ENCODE data around the gene TPTE. TPM values are rescaled to one million over a fixed set of nuclear protein-coding genes. Genes with fewer than 3 reads are reported as not detected.
"Not testable (repeated sequence)": the region's sequence is repeated elsewhere in the genome, so short reads cannot be mapped to it uniquely, and the experiment has no call there.

The TPTE gene
- total RNA-seq, 1 experiment from 2014 or later: not detected

- not testable (repeated sequence) for H3K4me1 ChIP-seq (replicated peaks); H3K9me3 ChIP-seq (replicated peaks); H3K27me3 ChIP-seq (replicated peaks); DNase-seq (ENCODE audit: low read depth in 1 of 2, low spot score in 2 of 2); H3K4me3 ChIP-seq; H3K27ac ChIP-seq; H3K36me3 ChIP-seq
These were observed 116.8 kb downstream of the TPTE start for GRCh38 chr21:10638144-10638543.

- no peak for DNase-seq (ENCODE audit: low read depth in 1 of 2, low spot score in 2 of 2)
- Histone ChIP-seq H3K36me3 (no peaks in the 10 kb centered on the region), H3K27me3 (replicated peaks) (no peaks in the 10 kb centered on the region), H3K27ac (no peak overlapping the region), H3K4me1 (replicated peaks) (no peaks in the 10 kb centered on the region), H3K9me3 (replicated peaks) (peaks cover 5% of the 10 kb centered on the region; the same call in 1 of the 2 replicates), H3K4me3 (no peak overlapping the region)
These were observed 117.7 kb downstream of the TPTE start for GRCh38 chr21:10639123-10639522.

GRCh38 chr21:10639746-10640145 is 118.4 kb downstream of the TPTE start:
- H3K9me3 ChIP-seq (replicated peaks); H3K4me3 ChIP-seq; DNase-seq (ENCODE audit: low read depth in 1 of 2, low spot score in 2 of 2); H3K36me3 ChIP-seq; H3K27ac ChIP-seq; H3K4me1 ChIP-seq (replicated peaks); H3K27me3 ChIP-seq (replicated peaks): not testable (repeated sequence)

- Histone ChIP-seq H3K4me3 (no peak overlapping the region), H3K27me3 (replicated peaks) (no peaks in the 10 kb centered on the region), H3K9me3 (replicated peaks) (peaks cover 5% of the 10 kb centered on the region; the same call in 1 of the 2 replicates), H3K36me3 (no peaks in the 10 kb centered on the region), H3K27ac (no peak overlapping the region), H3K4me1 (replicated peaks) (no peaks in the 10 kb centered on the region)
- DNase-seq (ENCODE audit: low read depth in 1 of 2, low spot score in 2 of 2): no peak
These were observed 119.1 kb downstream of the TPTE start for GRCh38 chr21:10640446-10640845.

GRCh38 chr21:10641107-10641506 is 119.7 kb downstream of the TPTE start:
- no peak for DNase-seq (ENCODE audit: low read depth in 1 of 2, low spot score in 2 of 2)
- Histone ChIP-seq H3K36me3 (no peaks in the 10 kb centered on the region), H3K4me1 (replicated peaks) (no peaks in the 10 kb centered on the region), H3K4me3 (no peak overlapping the region), H3K9me3 (replicated peaks) (peaks cover 5% of the 10 kb centered on the region; the same call in 1 of the 2 replicates), H3K27me3 (replicated peaks) (no peaks in the 10 kb centered on the region), H3K27ac (no peak overlapping the region)

GRCh38 chr21:10645667-10646066 is 124.3 kb downstream of the TPTE start:
- not testable (repeated sequence) for H3K36me3 ChIP-seq; H3K9me3 ChIP-seq (replicated peaks); H3K4me1 ChIP-seq (replicated peaks); H3K4me3 ChIP-seq; DNase-seq (ENCODE audit: low read depth in 1 of 2, low spot score in 2 of 2); H3K27ac ChIP-seq; H3K27me3 ChIP-seq (replicated peaks)

GRCh38 chr21:10649350-10650149 is 128.2 kb downstream of the TPTE start:
- not testable (repeated sequence) for DNase-seq (ENCODE audit: low read depth in 1 of 2, low spot score in 2 of 2); H3K27me3 ChIP-seq (replicated peaks); H3K4me1 ChIP-seq (replicated peaks)

GRCh38 chr21:10650297-10650696 is 128.9 kb downstream of the TPTE start:
- not testable (repeated sequence) for H3K4me1 ChIP-seq (replicated peaks); H3K9me3 ChIP-seq (replicated peaks); H3K36me3 ChIP-seq; DNase-seq (ENCODE audit: low read depth in 1 of 2, low spot score in 2 of 2); H3K4me3 ChIP-seq; H3K27ac ChIP-seq; H3K27me3 ChIP-seq (replicated peaks)

More at GRCh38 chr21:10649350-10650149, 128.2 kb downstream of the TPTE start:
- not testable (repeated sequence) for H3K27ac ChIP-seq; H3K36me3 ChIP-seq; H3K9me3 ChIP-seq (replicated peaks); H3K4me3 ChIP-seq
